Activated CD8-positive, alpha-beta T cell treated with anti-CD3 and anti-CD28 coated beads for 36 hours (primary cell): ENCODE data around the gene RHOH. TPM values are rescaled to one million over a fixed set of nuclear protein-coding genes. Genes with fewer than 3 reads are reported as not detected.
A peak's percentile ranks its signal among the peaks of the same experiment; 100 is the strongest.
"Not testable (repeated sequence)": the region's sequence is repeated elsewhere in the genome, so short reads cannot be mapped to it uniquely, and the experiment has no call there.

ENCODE experiments used
- ATAC-seq: fragments of 200-7000 bp; cut with Tn5 transposase; one replicate; pipeline ENCODE4 v1.10.0; 2021; ENCODE audit warnings: mild to moderate bottlenecking, moderate library complexity
- CTCF ChIA-PET: fragments of 350-600 bp; sonication (Branson Sonifier 250); formaldehyde crosslinking; loops from one replicate; lab custom pipeline; 2021; ENCODE audit warnings: antibody characterized with exemption; lab: Charles Lee
- POLR2A ChIA-PET: fragments of 350-600 bp; sonication (Branson Sonifier 250); formaldehyde crosslinking; loops from one replicate; lab custom pipeline; 2021; ENCODE audit warnings: antibody characterized with exemption; lab: Charles Lee
- DNase-seq: peaks from one replicate; pipeline ENCODE4 v3.0.0-alpha.2; 2020
- H3K27ac Mint-ChIP-seq: one replicate; pipeline ENCODE4 v1.8.0; 2021; ENCODE audit warnings: mild to moderate bottlenecking, mixed read lengths
- H3K27me3 Mint-ChIP-seq: one replicate; pipeline ENCODE4 v1.8.0; 2021; ENCODE audit warnings: mixed read lengths
- H3K36me3 Mint-ChIP-seq: one replicate; pipeline ENCODE4 v1.8.0; 2021; ENCODE audit warnings: low read depth, mixed read lengths
- H3K4me1 Mint-ChIP-seq: one replicate; pipeline ENCODE4 v1.8.0; 2021; ENCODE audit warnings: low read depth, mixed read lengths
- H3K4me3 Mint-ChIP-seq: one replicate; pipeline ENCODE4 v1.8.0; 2021; ENCODE audit warnings: mild to moderate bottlenecking, moderate library complexity, mixed read lengths
- H3K9me3 Mint-ChIP-seq: one replicate; pipeline ENCODE4 v1.8.0; 2021; ENCODE audit warnings: mixed read lengths
- intact Hi-C: fragments of 100-400 bp; cut with micrococcal nuclease; formaldehyde crosslinking; loops from one replicate; pipeline ENCODE4 v1.10.0; 2022
- total RNA-seq, 2 experiments: library from RNA; stranded (reverse); gene quantifications; one replicate each; pipeline ENCODE4 v1.2.3, GENCODE V29; 2021
- TF ChIP-seq, protein P1 (sequence below): fragments of 200-600 bp; IDR thresholded peaks from one replicate; pipeline ENCODE4 v1.8.0; 2022; ENCODE audit warnings: antibody characterized with exemption, mild to moderate bottlenecking

The RHOH gene
- total RNA-seq, 2 experiments from 2014 or later: 121 to 126 TPM

- ChIA-PET POLR2A (interaction anchor here (0.6 to 0.9 kb wide), 3 partner anchors 24 to 39 kb away, joined by 3 read pairs; no protein-coding TSS in a partner anchor), CTCF (interaction anchor here (1.5 to 1.8 kb wide), 3 partner anchors 22 to 33 kb away, joined by 3 to 4 read pairs (median 4); no protein-coding TSS in a partner anchor)
- Mint-ChIP-seq H3K4me1 (peaks cover 62% of the 10 kb centered on the region), H3K36me3 (peaks cover 21% of the 10 kb centered on the region), H3K9me3 (peaks cover 15% of the 10 kb centered on the region), H3K4me3 (no peak overlapping the region), H3K27me3 (no peaks in the 10 kb centered on the region), H3K27ac (peak overlapping the region; percentile 98)
- TF ChIP-seq, protein P1, sequence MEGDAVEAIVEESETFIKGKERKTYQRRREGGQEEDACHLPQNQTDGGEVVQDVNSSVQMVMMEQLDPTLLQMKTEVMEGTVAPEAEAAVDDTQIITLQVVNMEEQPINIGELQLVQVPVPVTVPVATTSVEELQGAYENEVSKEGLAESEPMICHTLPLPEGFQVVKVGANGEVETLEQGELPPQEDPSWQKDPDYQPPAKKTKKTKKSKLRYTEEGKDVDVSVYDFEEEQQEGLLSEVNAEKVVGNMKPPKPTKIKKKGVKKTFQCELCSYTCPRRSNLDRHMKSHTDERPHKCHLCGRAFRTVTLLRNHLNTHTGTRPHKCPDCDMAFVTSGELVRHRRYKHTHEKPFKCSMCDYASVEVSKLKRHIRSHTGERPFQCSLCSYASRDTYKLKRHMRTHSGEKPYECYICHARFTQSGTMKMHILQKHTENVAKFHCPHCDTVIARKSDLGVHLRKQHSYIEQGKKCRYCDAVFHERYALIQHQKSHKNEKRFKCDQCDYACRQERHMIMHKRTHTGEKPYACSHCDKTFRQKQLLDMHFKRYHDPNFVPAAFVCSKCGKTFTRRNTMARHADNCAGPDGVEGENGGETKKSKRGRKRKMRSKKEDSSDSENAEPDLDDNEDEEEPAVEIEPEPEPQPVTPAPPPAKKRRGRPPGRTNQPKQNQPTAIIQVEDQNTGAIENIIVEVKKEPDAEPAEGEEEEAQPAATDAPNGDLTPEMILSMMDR: no peak
- no peak for DNase-seq
- intact Hi-C loops: loop anchor here (2.0 kb wide), 1 partner anchor 24 kb away; no protein-coding TSS in a partner anchor
- no peak for ATAC-seq
These were observed 84.3 kb downstream of the RHOH start for GRCh38 chr4:40281099-40281498.

- CTCF ChIA-PET: no interaction called here
- H3K9me3 Mint-ChIP-seq: peaks cover 15% of the 10 kb centered on the region
- no peak overlapping the region for H3K4me3 Mint-ChIP-seq
- intact Hi-C loops: loop anchor here (2.0 kb wide), 1 partner anchor 23 kb away; no protein-coding TSS in a partner anchor
- no peak for ATAC-seq
- peaks cover 22% of the 10 kb centered on the region for H3K36me3 Mint-ChIP-seq
- TF ChIP-seq, protein P1: no peak
- POLR2A ChIA-PET: interaction anchor here (1.0 kb wide), 1 partner anchor 68 kb away, joined by 3 read pairs; no protein-coding TSS in a partner anchor
- H3K27me3 Mint-ChIP-seq: no peaks in the 10 kb centered on the region
- H3K4me1 Mint-ChIP-seq: peaks cover 58% of the 10 kb centered on the region
- H3K27ac Mint-ChIP-seq: peak overlapping the region; percentile 98
- DNase-seq: no peak
These were observed 85.1 kb downstream of the RHOH start for GRCh38 chr4:40281913-40282312.

- H3K4me3 Mint-ChIP-seq, intact Hi-C loops: not testable (repeated sequence)
- peaks cover 61% of the 10 kb centered on the region for H3K4me1 Mint-ChIP-seq
These were observed 86.0 kb downstream of the RHOH start for GRCh38 chr4:40282857-40283256.

GRCh38 chr4:40283413-40283812 lies 86.6 kb downstream of the RHOH start:
- POLR2A ChIA-PET: interaction anchor here (0.7 to 3.2 kb wide), 21 partner anchors 9 to 88 kb away, joined by 3 to 10 read pairs (median 4); no protein-coding TSS in a partner anchor
- H3K9me3 Mint-ChIP-seq: peaks cover 15% of the 10 kb centered on the region
- peaks cover 24% of the 10 kb centered on the region for H3K36me3 Mint-ChIP-seq
- no peaks in the 10 kb centered on the region for H3K27me3 Mint-ChIP-seq
- H3K4me3 Mint-ChIP-seq: peak overlapping the region; percentile 45
- peak overlapping the region; percentile 98 for H3K27ac Mint-ChIP-seq
- peak; percentile 55 for ATAC-seq
- intact Hi-C loops: no loop called here
- peak; percentile 65 for DNase-seq
- CTCF ChIA-PET: interaction anchor here (0.7 to 2.2 kb wide), 20 partner anchors 9 to 227 kb away, joined by 3 to 21 read pairs (median 4); partner anchors contain the start of gene N4BP2
- TF ChIP-seq, protein P1: no peak
- H3K4me1 Mint-ChIP-seq: peaks cover 61% of the 10 kb centered on the region

More at GRCh38 chr4:40282857-40283256, 86.0 kb downstream of the RHOH start:
- CTCF ChIA-PET: interaction anchor here (1.2 to 2.2 kb wide), 8 partner anchors 8 to 227 kb away, joined by 3 to 21 read pairs (median 6); partner anchors contain the start of gene N4BP2
- Mint-ChIP-seq H3K27ac (peak overlapping the region; percentile 98), H3K9me3 (peaks cover 15% of the 10 kb centered on the region), H3K36me3 (peaks cover 24% of the 10 kb centered on the region)
- not testable (repeated sequence) for DNase-seq, H3K27me3 Mint-ChIP-seq, ATAC-seq
- POLR2A ChIA-PET: interaction anchor here (0.8 to 3.2 kb wide), 9 partner anchors 10 to 83 kb away, joined by 3 to 9 read pairs (median 5); no protein-coding TSS in a partner anchor

GRCh38 chr4:40283968-40284367 lies 87.1 kb downstream of the RHOH start:
- CTCF ChIA-PET: interaction anchor here (0.7 to 2.2 kb wide), 21 partner anchors 9 to 228 kb away, joined by 3 to 21 read pairs (median 4); partner anchors contain the start of gene N4BP2
- ATAC-seq (peak; percentile 89), DNase-seq (peak; percentile 95)
- Mint-ChIP-seq H3K4me1 (peaks cover 64% of the 10 kb centered on the region), H3K27me3 (no peaks in the 10 kb centered on the region), H3K36me3 (peaks cover 24% of the 10 kb centered on the region), H3K4me3 (peak overlapping the region; percentile 45), H3K9me3 (peaks cover 15% of the 10 kb centered on the region), H3K27ac (peak overlapping the region; percentile 98)
- POLR2A ChIA-PET: interaction anchor here (0.7 to 3.2 kb wide), 21 partner anchors 9 to 89 kb away, joined by 3 to 10 read pairs (median 4); no protein-coding TSS in a partner anchor
- TF ChIP-seq, protein P1: peak; percentile 65
- intact Hi-C loops: no loop called here
